ENCODE results near the gene RPL32. TPM values are rescaled to one million over a fixed set of nuclear protein-coding genes. Genes with fewer than 3 reads are reported as not detected.

Gene RPL32
- total and polyA plus RNA-seq, 4 donors: 1,163 to 3,171 (median 1,500) TPM

DNA sequence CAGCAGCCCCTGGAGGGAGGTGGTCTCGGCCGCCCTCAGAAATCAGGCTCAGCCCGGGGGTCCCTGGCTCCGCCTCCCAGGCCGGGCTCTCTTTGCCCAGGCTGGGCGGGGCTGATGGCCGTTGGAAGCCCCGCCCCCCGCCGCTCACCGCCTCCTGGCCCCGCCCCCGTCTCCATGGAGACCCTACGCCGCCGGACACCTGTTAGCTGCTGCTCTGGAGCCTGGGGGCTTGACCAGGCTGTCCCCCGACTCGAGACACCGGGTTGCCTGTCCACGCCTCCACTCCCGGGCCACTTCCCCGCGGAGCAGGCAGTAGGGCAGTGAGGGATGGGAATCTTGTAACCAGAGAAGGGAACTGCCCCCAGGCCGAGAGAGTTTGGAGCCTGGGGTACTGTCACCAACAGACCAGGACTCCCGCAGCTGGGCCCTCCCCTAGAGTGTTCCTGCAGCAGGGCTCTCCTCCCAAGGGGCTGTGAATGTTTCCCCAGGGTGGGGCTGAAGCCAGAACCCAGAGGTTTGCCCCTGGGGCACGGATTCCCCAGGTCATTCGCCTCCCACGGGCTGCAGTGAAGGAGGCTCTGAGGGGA, 27.8 kb upstream of the RPL32 start:
- no peak overlapping the region for H3K9ac ChIP-seq (ENCODE audit: insufficient read depth in 1 of 2, low read length in 2 of 2)
- peaks cover 0 to 9% (median 0%) of the 10 kb centered on the region in 5 donors for H3K4me1 ChIP-seq (ENCODE audit: control insufficient read depth in 5 of 5, insufficient read depth in 5 of 5, low read length in 5 of 5)
- no peak overlapping the region for H3K27ac ChIP-seq (ENCODE audit: low read depth in 1 of 2, low read length in 1 of 2)
- DNase-seq: peak; percentile 19 to 54 (median 25)
- ATAC-seq (ENCODE audit: insufficient read depth, low FRiP score): peak; percentile 51
- H3K9me3 ChIP-seq (ENCODE audit: control insufficient read depth in 4 of 4, insufficient read depth in 3 of 4, low read length in 3 of 4): peaks cover 0 to 7% (median 0%) of the 10 kb centered on the region in 4 donors
- H3K36me3 ChIP-seq (ENCODE audit: control insufficient read depth in 4 of 4, insufficient read depth in 4 of 4, low read length in 4 of 4): no peaks in the 10 kb centered on the region
- 14 to 18% methylated on average over 21 to 28 of the region's 28 CpGs for WGBS, 2 donors
- H3K4me3 ChIP-seq: no peak overlapping the region
- TF ChIP-seq, protein P1, sequence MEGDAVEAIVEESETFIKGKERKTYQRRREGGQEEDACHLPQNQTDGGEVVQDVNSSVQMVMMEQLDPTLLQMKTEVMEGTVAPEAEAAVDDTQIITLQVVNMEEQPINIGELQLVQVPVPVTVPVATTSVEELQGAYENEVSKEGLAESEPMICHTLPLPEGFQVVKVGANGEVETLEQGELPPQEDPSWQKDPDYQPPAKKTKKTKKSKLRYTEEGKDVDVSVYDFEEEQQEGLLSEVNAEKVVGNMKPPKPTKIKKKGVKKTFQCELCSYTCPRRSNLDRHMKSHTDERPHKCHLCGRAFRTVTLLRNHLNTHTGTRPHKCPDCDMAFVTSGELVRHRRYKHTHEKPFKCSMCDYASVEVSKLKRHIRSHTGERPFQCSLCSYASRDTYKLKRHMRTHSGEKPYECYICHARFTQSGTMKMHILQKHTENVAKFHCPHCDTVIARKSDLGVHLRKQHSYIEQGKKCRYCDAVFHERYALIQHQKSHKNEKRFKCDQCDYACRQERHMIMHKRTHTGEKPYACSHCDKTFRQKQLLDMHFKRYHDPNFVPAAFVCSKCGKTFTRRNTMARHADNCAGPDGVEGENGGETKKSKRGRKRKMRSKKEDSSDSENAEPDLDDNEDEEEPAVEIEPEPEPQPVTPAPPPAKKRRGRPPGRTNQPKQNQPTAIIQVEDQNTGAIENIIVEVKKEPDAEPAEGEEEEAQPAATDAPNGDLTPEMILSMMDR (IDR thresholded peaks at IDR 0.05; ENCODE audit: control extremely low read depth, extremely low read depth): no peak
- H3K27me3 ChIP-seq (ENCODE audit: control insufficient read depth in 3 of 3, insufficient read depth in 3 of 3, low read length in 2 of 3): peaks cover 0 to 4% (median 3%) of the 10 kb centered on the region in 3 donors

DNA sequence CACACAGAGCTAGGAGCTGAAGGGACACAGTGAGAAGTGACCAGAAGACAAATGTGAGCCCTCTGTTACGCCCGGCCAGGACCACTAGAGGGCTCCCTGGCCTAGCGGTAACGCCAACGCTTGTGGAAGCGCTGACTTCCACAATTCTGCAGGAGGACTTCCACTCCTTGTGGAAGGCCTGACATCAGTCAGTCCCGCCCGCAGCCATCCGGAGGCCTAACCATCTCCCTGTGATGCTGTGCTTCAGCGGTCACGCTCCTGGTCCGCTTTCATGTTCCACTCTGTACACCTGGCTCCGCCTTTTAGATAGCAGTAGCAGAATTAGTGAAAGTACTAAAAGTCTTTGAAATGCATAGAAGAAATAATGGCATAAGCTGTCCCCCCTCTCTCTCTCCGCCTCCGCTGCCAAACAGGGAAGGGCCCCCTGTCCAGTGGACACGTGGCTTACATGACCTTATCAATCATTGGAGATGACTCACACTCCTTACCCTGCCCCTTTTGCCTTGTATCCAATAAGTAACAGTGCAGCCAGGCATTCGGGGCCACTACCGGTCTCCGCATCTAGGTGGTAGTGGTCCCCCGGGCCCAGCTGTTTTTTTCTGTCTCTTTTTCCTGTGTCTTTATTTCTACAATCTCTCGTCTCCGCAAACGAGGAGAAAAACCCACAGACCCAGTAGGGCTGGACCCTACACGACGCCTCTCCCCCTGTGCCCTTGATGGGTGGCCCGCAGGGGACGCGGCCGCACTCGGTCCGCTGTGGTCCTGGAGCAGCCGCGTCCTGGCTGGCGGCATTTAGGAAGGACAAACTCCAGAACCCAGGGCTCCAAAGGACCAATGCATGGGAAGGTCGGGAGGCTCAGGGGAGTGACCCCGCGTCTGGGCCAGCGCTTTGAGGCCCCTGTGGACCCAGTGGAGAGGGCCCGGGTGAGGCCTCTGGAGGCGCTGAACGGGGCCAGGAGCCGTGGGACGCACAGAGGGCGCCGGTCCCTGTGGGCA, 27.0 kb upstream of the RPL32 start:
- WGBS, 2 donors: 19 to 27% methylated on average over 45 of the region's 45 CpGs
- peaks cover 0 to 9% (median 0%) of the 10 kb centered on the region in 5 donors for H3K4me1 ChIP-seq (ENCODE audit: control insufficient read depth in 5 of 5, insufficient read depth in 5 of 5, low read length in 5 of 5)
- H3K36me3 ChIP-seq (ENCODE audit: control insufficient read depth in 4 of 4, insufficient read depth in 4 of 4, low read length in 4 of 4): no peaks in the 10 kb centered on the region
- H3K4me3 ChIP-seq: no peak overlapping the region
- peaks cover 0 to 7% (median 0%) of the 10 kb centered on the region in 4 donors for H3K9me3 ChIP-seq (ENCODE audit: control insufficient read depth in 4 of 4, insufficient read depth in 3 of 4, low read length in 3 of 4)
- ATAC-seq (ENCODE audit: insufficient read depth, low FRiP score) (peak; percentile 94), DNase-seq (peak; percentile 87 to 90 (median 90))
- no peak overlapping the region for H3K9ac ChIP-seq (ENCODE audit: insufficient read depth in 1 of 2, low read length in 2 of 2)
- no peak overlapping the region for H3K27ac ChIP-seq (ENCODE audit: low read depth in 1 of 2, low read length in 1 of 2)
- H3K27me3 ChIP-seq (ENCODE audit: control insufficient read depth in 3 of 3, insufficient read depth in 3 of 3, low read length in 2 of 3): peaks cover 0 to 4% (median 3%) of the 10 kb centered on the region in 3 donors
- TF ChIP-seq, protein P1 (IDR thresholded peaks at IDR 0.05; ENCODE audit: control extremely low read depth, extremely low read depth): peak; percentile 96

DNA sequence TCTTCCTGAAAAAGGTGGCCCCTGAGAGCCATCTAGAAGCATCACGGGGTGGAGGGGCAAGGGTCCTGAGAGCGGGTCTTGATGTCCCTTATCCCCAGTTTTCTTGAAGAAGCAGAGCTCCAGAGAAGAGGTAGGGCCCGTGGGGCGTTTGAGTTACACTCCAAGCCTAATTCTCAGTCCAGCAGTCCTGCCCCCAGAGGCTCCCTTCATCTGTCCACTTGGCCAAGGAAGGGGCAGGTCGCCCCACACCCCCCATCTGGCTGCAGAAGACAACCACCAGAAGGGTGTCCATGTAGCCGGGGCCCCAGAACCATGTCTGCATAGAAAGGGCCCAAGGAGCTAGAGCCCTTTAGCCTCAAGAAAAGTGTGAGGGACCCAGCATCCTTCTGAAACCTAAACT, 25.5 kb upstream of the RPL32 start:
- H3K27me3 ChIP-seq (ENCODE audit: control insufficient read depth in 3 of 3, insufficient read depth in 3 of 3, low read length in 2 of 3): peaks cover 0 to 4% (median 3%) of the 10 kb centered on the region in 3 donors
- TF ChIP-seq, protein P1 (IDR thresholded peaks at IDR 0.05; ENCODE audit: control extremely low read depth, extremely low read depth): no peak
- H3K36me3 ChIP-seq (ENCODE audit: control insufficient read depth in 4 of 4, insufficient read depth in 4 of 4, low read length in 4 of 4): no peaks in the 10 kb centered on the region
- ATAC-seq (ENCODE audit: insufficient read depth, low FRiP score) (no peak), DNase-seq (no peak)
- no peak overlapping the region for H3K27ac ChIP-seq (ENCODE audit: low read depth in 1 of 2, low read length in 1 of 2)
- no peak overlapping the region for H3K4me3 ChIP-seq
- WGBS, 2 donors: 82 to 87% methylated on average over 6 of the region's 6 CpGs
- H3K9me3 ChIP-seq (ENCODE audit: control insufficient read depth in 4 of 4, insufficient read depth in 3 of 4, low read length in 3 of 4): peaks cover 0 to 7% (median 0%) of the 10 kb centered on the region in 4 donors
- peaks cover 0 to 9% (median 0%) of the 10 kb centered on the region in 5 donors for H3K4me1 ChIP-seq (ENCODE audit: control insufficient read depth in 5 of 5, insufficient read depth in 5 of 5, low read length in 5 of 5)
- H3K9ac ChIP-seq (ENCODE audit: insufficient read depth in 1 of 2, low read length in 2 of 2): no peak overlapping the region

All from lung (tissue), 12 donors.